WTC11 (cell line): ENCODE results near the gene INF2. TPM values are rescaled to one million over a fixed set of nuclear protein-coding genes. Genes with fewer than 3 reads are reported as not detected.

Experiments used
- ATAC-seq: fragments of 200-7000 bp; cut with Tn5 transposase; 2 replicates; pipeline ENCODE4 v1.10.0; 2021; ENCODE audit warnings: mild to moderate bottlenecking, moderate library complexity
- CTCF ChIA-PET: fragments of 300-600 bp; sonication (Branson Sonifier 250); formaldehyde crosslinking; loops from one replicate; lab custom pipeline; 2021; ENCODE audit warnings: antibody characterized with exemption; lab: Charles Lee
- POLR2A ChIA-PET: fragments of 350-600 bp; sonication (Branson Sonifier 250); formaldehyde crosslinking; loops from one replicate; lab custom pipeline; 2021; ENCODE audit warnings: antibody characterized with exemption; lab: Charles Lee
- DNase-seq: peaks from one replicate; pipeline ENCODE4 v3.0.0; 2021; ENCODE audit warnings: low spot score
- H3K27ac Mint-ChIP-seq: 2 replicates; pipeline ENCODE4 v1.8.0; 2021; ENCODE audit warnings: mixed read lengths
- H3K27me3 Mint-ChIP-seq: 2 replicates; pipeline ENCODE4 v1.8.0; 2021; ENCODE audit warnings: low read depth, mild to moderate bottlenecking, moderate library complexity, mixed read lengths
- H3K36me3 Mint-ChIP-seq: 2 replicates; pipeline ENCODE4 v1.8.0; 2021; ENCODE audit warnings: mixed read lengths
- H3K4me1 Mint-ChIP-seq: 2 replicates; pipeline ENCODE4 v1.8.0; 2022; ENCODE audit warnings: mixed read lengths
- H3K4me3 Mint-ChIP-seq: 2 replicates; pipeline ENCODE4 v1.8.0; 2021; ENCODE audit warnings: mild to moderate bottlenecking, moderate library complexity, mixed read lengths
- H3K9me3 Mint-ChIP-seq: 2 replicates; pipeline ENCODE4 v1.8.0; 2021; ENCODE audit warnings: mixed read lengths
- ARID4B ChIP-seq: sonication (generic); formaldehyde crosslinking; IDR thresholded peaks from 2 replicates; pipeline ENCODE4 v1.8.0; 2023; ENCODE audit warnings: missing genetic modification reagents, mild to moderate bottlenecking, borderline replicate concordance
- ELF4 ChIP-seq: sonication (generic); formaldehyde crosslinking; IDR thresholded peaks from 2 replicates; pipeline ENCODE4 v1.8.1; 2022; ENCODE audit warnings: low read depth, mild to moderate bottlenecking, moderate library complexity, missing genetic modification reagents
- IRF2 ChIP-seq: sonication (generic); formaldehyde crosslinking; IDR thresholded peaks from 2 replicates; pipeline ENCODE4 v1.8.0; 2022; ENCODE audit warnings: low read depth, missing genetic modification reagents, borderline replicate concordance
- JAZF1 ChIP-seq: fragments of 250-450 bp; sonication (Bioruptor Pico); IDR thresholded peaks from 2 replicates; pipeline ENCODE4 v1.9.0; 2021; ENCODE audit warnings: moderate library complexity, mild to moderate bottlenecking, inconsistent platforms
- MAX ChIP-seq: sonication (generic); formaldehyde crosslinking; IDR thresholded peaks from 2 replicates; pipeline ENCODE4 v1.8.0; 2022; ENCODE audit warnings: mild to moderate bottlenecking, missing genetic modification reagents
- NFE2L1 ChIP-seq: sonication (generic); formaldehyde crosslinking; IDR thresholded peaks from 2 replicates; pipeline ENCODE4 v1.8.1; 2023; ENCODE audit warnings: missing genetic modification reagents
- NR1H2 ChIP-seq: sonication (generic); formaldehyde crosslinking; IDR thresholded peaks from 2 replicates; pipeline ENCODE4 v1.9.0; 2021; ENCODE audit warnings: mild to moderate bottlenecking, moderate library complexity, missing genetic modification reagents
- PRRX2 ChIP-seq: fragments of 250-450 bp; sonication (Bioruptor Pico); IDR thresholded peaks from 2 replicates; pipeline ENCODE4 v1.8.0; 2021; ENCODE audit warnings: mild to moderate bottlenecking
- RELA ChIP-seq: sonication (generic); formaldehyde crosslinking; IDR thresholded peaks from 2 replicates; pipeline ENCODE4 v1.8.1; 2022; ENCODE audit warnings: missing genetic modification reagents, mild to moderate bottlenecking, borderline replicate concordance
- SP1 ChIP-seq: sonication (generic); formaldehyde crosslinking; conservative IDR thresholded peaks from 2 replicates; pipeline ENCODE4 v1.8.1; 2022; ENCODE audit warnings: missing genetic modification reagents
- ZNF138 ChIP-seq: sonication (generic); formaldehyde crosslinking; conservative IDR thresholded peaks from 2 replicates; pipeline ENCODE4 v1.8.1; 2022; ENCODE audit warnings: mild to moderate bottlenecking, moderate library complexity, missing genetic modification reagents
- ZNF281 ChIP-seq: sonication (generic); formaldehyde crosslinking; IDR thresholded peaks from 2 replicates; pipeline ENCODE4 v1.8.0; 2023; ENCODE audit warnings: mild to moderate bottlenecking, missing genetic modification reagents
- ZNF317 ChIP-seq: sonication (generic); formaldehyde crosslinking; IDR thresholded peaks from 2 replicates; pipeline ENCODE4 v1.8.1; 2023; ENCODE audit warnings: low read depth, mild to moderate bottlenecking, moderate library complexity, missing genetic modification reagents, borderline replicate concordance
- ZNF671 ChIP-seq: fragments of 250-450 bp; sonication (Bioruptor Pico); IDR thresholded peaks from 2 replicates; pipeline ENCODE4 v1.8.0; 2021; ENCODE audit warnings: mild to moderate bottlenecking
- total RNA-seq: library from RNA; stranded (reverse); gene quantifications from 3 replicates; pipeline ENCODE4 v1.2.3, GENCODE V29; 2021
- TF ChIP-seq, protein P1 (sequence below): sonication (generic); formaldehyde crosslinking; IDR thresholded peaks from 2 replicates; pipeline ENCODE4 v1.8.0; 2022; ENCODE audit warnings: mild to moderate bottlenecking, missing genetic modification reagents
- TF ChIP-seq, protein P2 (sequence below): sonication (generic); formaldehyde crosslinking; conservative IDR thresholded peaks from 2 replicates; pipeline ENCODE4 v1.8.1; 2023; ENCODE audit warnings: mild to moderate bottlenecking, low read depth, missing genetic modification reagents, moderate library complexity

Gene INF2
- total RNA-seq, 1 experiment from 2014 or later: 82.4 TPM

DNA sequence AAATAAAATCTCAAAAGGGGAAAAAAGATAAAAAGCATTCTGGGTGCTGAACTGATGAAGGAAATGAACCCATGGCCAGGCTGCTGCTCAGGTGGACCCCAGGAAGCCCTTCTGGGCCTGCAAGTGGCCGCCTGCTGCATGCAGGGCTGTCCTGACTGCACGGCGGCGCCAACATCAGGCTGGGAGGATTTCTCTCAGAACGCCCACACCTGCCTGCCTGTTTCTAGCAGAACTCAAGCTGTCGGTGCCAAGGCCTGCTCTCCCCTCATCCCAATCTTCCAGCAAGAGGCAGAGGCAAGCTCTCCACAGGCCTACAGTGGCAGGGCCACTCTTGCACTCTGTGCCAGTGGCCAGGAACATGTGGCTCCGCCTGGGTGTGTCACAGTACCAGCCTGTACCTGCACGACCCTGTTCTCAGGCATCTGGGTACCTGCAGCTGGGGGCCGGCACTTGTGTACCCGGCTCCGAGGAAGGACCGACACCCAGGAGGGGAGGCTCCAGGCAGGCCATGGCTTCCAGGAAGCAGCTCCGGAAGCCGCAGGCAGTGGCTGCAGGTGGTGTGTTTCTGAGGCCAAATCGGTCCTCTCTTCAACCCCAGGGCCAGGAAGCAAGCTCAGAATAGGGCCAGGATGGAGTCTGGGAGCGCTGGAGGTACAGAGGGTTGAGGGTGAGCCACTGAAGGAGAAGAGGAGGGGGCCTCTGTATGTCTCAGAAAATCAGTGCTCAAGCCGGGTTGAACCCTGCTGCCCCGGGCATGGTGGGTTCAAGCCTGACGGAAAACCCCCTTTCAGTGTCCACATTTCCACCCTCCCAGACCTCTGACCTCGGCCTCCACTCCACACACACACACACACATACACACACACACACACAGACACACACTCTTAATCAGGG is 2.5 kb upstream of the INF2 start:
- Mint-ChIP-seq H3K27ac (peak overlapping the region; percentile 27; the same call in 1 of the 2 replicates), H3K4me3 (no peak overlapping the region), H3K27me3 (no peaks in the 10 kb centered on the region; the same call in 1 of the 2 replicates), H3K36me3 (peaks cover 3% of the 10 kb centered on the region; the same call in 1 of the 2 replicates), H3K4me1 (peaks cover 51% of the 10 kb centered on the region), H3K9me3 (peaks cover 8% of the 10 kb centered on the region)
- POLR2A ChIA-PET: interaction anchor here (1.2 kb wide), 1 partner anchor 9 kb away, joined by 8 read pairs; no protein-coding TSS in a partner anchor
- DNase-seq (no peak), ATAC-seq (no peak)
- TF ChIP-seq NR1H2 (CRISPR knock-in tag): no peak
- no peak for TF ChIP-seq ZNF317 (CRISPR knock-in tag)
- TF ChIP-seq IRF2: no peak
- no peak for TF ChIP-seq MAX (CRISPR knock-in tag)
- no peak for TF ChIP-seq RELA (CRISPR knock-in tag)
- no peak for TF ChIP-seq ZNF671 (CRISPR knock-in tag)
- TF ChIP-seq ZNF281 (CRISPR knock-in tag): no peak
- no peak for TF ChIP-seq JAZF1 (CRISPR knock-in tag)
- TF ChIP-seq, protein P1, sequence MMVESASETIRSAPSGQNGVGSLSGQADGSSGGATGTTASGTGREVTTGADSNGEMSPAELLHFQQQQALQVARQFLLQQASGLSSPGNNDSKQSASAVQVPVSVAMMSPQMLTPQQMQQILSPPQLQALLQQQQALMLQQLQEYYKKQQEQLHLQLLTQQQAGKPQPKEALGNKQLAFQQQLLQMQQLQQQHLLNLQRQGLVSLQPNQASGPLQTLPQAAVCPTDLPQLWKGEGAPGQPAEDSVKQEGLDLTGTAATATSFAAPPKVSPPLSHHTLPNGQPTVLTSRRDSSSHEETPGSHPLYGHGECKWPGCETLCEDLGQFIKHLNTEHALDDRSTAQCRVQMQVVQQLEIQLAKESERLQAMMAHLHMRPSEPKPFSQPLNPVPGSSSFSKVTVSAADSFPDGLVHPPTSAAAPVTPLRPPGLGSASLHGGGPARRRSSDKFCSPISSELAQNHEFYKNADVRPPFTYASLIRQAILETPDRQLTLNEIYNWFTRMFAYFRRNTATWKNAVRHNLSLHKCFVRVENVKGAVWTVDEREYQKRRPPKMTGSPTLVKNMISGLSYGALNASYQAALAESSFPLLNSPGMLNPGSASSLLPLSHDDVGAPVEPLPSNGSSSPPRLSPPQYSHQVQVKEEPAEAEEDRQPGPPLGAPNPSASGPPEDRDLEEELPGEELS (CRISPR knock-in tag): no peak
- TF ChIP-seq ARID4B (CRISPR knock-in tag): no peak
- TF ChIP-seq, protein P2, sequence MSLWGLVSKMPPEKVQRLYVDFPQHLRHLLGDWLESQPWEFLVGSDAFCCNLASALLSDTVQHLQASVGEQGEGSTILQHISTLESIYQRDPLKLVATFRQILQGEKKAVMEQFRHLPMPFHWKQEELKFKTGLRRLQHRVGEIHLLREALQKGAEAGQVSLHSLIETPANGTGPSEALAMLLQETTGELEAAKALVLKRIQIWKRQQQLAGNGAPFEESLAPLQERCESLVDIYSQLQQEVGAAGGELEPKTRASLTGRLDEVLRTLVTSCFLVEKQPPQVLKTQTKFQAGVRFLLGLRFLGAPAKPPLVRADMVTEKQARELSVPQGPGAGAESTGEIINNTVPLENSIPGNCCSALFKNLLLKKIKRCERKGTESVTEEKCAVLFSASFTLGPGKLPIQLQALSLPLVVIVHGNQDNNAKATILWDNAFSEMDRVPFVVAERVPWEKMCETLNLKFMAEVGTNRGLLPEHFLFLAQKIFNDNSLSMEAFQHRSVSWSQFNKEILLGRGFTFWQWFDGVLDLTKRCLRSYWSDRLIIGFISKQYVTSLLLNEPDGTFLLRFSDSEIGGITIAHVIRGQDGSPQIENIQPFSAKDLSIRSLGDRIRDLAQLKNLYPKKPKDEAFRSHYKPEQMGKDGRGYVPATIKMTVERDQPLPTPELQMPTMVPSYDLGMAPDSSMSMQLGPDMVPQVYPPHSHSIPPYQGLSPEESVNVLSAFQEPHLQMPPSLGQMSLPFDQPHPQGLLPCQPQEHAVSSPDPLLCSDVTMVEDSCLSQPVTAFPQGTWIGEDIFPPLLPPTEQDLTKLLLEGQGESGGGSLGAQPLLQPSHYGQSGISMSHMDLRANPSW (CRISPR knock-in tag): no peak
- no peak for TF ChIP-seq SP1
- TF ChIP-seq ELF4 (CRISPR knock-in tag): no peak
- TF ChIP-seq PRRX2: no peak
- no peak for TF ChIP-seq NFE2L1 (CRISPR knock-in tag)
- TF ChIP-seq ZNF138 (CRISPR knock-in tag): no peak
- CTCF ChIA-PET: interaction anchor here (0.5 to 2.5 kb wide), 5 partner anchors 9 to 482 kb away, joined by 3 to 13 read pairs (median 6); no protein-coding TSS in a partner anchor
